CD4-positive, alpha-beta T cell treated with Interleukin-4 for 1 hour (primary cell): Measurements from ENCODE around the gene ADAM22.

Experiments used
- DNase-seq, 2 donors: peaks; one replicate each; pipeline ENCODE4 v3.0.0-alpha.2; 2020 to 2022

Gene ADAM22

GRCh38 chr7:87959336-87959735 is 25.3 kb downstream of the ADAM22 start:
- no peak for DNase-seq

- no peak for DNase-seq
These were observed 26.2 kb downstream of the ADAM22 start for GRCh38 chr7:87960239-87960638.

DNA sequence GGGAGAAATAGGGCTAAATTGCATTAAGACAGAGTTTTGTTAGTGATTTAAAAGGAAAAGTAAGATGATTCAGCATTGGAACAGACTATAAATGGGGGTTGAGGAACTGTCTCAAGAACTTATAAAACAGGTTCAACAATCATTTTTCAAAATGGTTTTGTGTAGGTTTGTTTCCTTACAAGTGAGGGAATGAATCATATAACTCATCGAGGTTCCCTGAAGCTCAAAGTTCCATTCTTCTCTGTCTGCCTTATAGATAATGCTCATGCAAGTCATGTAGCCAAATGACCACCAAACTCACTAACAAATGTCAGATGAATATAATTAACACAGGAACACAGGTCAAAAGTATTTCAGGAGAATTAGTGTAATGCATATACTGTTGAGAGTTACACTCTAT is 27.7 kb downstream of the ADAM22 start:
- DNase-seq: no peak

GRCh38 chr7:87966271-87966670 is 32.2 kb downstream of the ADAM22 start:
- DNase-seq: no peak

- DNase-seq: no peak
These were observed 34.0 kb downstream of the ADAM22 start for GRCh38 chr7:87968021-87968420.

- DNase-seq: no peak
These were observed 48.1 kb downstream of the ADAM22 start for GRCh38 chr7:87982116-87982515.

DNA sequence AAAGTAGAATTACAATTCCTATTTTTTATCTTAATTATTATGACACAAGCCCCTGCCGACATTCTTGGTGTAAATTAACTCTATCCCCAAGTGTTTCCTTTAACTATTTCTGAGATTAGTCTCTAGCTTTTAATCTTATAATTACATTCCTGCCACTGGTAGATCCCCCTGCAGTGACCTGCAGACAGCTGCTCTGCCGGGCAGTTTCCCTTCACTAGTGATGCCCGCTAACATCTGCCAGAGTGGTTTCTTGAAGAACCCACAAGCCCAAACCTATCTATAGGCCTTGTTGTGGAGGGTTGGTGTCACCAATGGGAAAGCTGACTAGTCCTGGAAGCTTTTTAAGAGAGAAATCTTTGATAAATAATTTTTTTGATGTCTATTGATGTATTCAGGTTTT is 50.0 kb downstream of the ADAM22 start:
- no peak for DNase-seq

DNA sequence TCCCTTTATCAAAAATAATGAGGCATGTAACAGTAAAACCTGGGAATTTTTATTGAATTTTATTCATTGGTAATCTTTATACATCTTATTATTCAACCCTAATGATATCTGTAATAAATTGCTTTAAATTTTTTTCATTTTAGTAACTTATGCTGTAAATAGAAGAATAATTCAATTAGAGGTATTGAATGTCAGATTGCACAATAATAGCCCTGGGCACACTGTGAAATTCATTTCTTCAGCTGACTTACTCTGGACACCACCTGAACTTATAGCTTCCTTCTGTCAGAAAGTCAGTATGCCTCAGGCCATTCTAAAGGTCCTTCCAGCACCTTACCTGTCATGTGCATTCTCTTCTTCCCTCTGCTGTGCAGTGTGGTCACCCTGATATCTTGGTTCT is 59.2 kb downstream of the ADAM22 start:
- DNase-seq: no peak

DNA sequence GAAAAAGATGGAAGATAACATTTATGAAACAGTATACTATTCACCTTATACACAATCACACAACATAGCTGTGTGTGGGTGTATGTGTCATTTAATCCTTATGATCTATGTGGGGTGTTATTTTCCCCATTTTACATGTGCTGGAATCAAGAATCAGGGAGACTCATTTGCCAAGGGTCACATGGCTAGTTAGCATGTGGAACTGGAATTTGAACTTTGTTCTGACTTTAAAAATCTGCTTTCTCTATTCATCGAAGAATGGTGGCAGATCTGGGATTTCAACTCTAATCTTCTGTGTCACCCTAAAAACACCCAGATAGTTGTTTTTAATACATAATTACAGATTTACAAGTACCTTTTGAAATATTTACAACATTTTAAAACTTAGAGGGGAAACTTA is 65.2 kb downstream of the ADAM22 start:
- DNase-seq: no peak

DNA sequence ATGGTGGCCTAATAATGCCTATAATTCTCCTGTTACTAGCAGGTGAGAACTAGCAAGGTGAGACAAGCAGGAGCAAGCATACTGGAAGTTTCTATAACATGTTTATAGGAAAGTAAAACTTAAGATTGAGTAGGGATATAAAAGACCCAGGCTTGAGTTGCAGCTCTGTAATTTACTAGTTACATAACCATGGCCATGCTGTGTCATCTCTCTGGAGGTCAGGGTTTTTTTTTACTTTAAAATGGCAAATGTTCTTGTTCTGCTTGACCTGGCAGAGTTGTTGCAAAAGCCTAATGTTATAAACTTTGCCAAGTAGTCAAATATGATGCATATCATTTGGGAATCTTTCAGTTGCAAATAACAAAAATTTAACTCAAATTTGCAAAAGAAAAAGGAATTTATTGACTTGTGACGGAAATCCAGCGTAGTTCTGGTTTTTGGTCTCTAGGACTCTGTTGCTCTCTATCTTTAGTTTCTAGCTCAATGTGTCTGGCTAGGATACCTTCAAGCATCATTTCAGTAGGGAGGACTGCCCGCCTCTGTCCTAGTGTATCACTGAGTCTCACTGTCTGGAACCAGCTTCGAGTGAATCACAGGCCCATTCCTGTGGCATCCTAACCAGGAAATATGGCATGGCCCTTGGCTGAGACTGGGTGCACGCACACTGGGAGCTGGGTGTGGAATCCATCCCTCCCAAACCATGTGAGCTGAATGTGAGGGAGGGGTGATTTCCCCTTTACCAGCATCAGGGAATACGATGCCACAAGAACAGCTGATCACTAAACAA is 67.9 kb downstream of the ADAM22 start:
- no peak for DNase-seq

DNA sequence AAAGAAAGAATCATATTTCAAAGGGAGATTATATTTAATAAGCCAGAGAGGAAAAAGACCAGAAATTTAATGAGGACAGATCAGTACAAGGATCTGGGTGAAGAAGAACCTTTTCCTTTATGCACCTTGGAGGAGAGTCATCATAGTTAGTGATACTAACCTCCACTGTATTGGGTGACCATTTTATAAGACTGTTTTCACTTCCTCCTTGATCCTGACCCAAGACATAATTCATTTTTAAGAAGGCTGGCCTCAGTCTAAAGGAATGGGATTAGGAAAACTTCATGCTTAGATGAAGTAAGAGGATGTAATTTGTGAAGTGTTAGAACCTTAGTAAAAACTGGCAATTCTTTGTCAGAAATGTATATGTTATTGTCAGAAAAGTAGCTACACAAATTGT is 68.6 kb downstream of the ADAM22 start:
- DNase-seq: no peak

DNA sequence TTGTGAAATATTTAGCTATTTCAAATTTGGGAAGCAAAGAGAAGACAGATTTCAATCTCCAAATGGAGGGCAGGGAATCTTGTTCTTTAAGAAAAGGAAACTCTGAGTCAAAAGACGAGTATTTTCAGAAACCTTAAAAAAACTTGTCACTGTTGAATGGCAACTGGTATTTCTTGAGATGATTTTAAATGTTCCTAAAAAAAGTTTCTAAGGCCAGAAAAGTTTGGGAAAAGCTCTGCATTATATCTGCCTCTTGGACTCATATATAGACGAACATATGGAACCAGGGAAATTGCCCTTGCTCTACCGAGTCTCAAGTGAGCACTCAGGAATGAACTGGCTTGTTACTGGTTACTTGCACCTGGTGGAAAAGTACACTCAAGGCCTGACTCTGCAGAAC is 69.5 kb downstream of the ADAM22 start:
- DNase-seq: no peak

- no peak for DNase-seq
These were observed 71.1 kb downstream of the ADAM22 start for GRCh38 chr7:88005191-88005590.

- DNase-seq: no peak
These were observed 75.6 kb downstream of the ADAM22 start for GRCh38 chr7:88009651-88010050.

GRCh38 chr7:88012086-88012485 is 78.0 kb downstream of the ADAM22 start:
- DNase-seq: no peak

- no peak for DNase-seq
These were observed 79.9 kb downstream of the ADAM22 start for GRCh38 chr7:88013981-88014380.

- no peak for DNase-seq
These were observed 80.5 kb downstream of the ADAM22 start for GRCh38 chr7:88014581-88014980.

- DNase-seq: no peak
These were observed 81.3 kb downstream of the ADAM22 start for GRCh38 chr7:88015309-88015708.

GRCh38 chr7:88018501-88018900 is 84.5 kb downstream of the ADAM22 start:
- DNase-seq: no peak

DNA sequence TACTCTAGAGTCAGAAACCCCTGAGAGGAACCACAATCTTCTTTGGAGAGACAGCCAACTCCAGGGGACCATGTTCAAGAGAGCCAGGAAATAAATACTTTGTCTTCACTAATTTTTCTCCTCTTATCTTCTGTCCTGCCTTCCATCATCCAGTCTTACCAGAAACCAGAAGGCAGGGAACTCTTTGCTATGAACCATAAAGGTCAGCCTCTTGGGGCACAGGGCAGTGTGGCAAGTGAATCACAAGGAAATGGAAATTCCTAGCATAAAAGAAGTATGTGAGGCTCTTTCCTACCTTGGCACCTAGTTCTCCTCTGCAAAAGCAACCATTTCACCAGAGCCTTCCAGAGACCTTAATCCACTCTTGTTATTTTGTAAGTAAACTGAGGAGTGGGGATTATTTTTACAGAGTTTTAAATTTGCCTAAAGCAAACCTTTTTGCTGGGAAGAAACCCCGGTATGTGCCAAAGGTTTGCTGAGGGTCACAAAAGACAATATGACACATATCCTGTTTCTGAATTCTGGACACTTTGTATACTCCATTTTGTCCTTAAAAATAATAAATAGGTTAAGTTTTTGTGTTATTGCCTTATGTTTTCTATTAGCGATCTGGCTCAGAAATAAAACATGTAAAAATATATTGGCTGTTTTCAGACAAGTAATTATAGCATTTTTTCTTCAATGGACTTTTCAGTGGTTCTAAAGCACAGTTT is 87.1 kb downstream of the ADAM22 start:
- no peak for DNase-seq

DNA sequence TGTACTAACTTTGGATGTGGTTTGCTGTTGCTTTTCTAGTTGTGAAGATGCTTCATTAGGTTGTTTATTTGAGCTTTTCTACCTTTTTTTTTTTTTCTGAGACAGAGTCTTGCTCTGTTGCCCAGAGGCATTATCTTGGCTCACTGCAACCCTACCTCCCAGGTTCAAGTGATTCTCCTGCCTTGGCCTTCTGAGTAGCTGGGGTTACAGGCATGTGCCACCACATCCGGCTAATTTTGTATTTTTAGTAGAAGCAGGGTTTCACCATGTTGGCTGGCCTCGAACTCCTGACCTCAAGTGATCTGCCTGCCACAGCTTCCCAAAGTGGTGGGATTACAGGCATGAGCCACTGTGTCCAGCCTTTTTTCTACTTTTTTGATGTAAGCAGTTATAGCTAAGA is 93.7 kb downstream of the ADAM22 start:
- DNase-seq: no peak

DNA sequence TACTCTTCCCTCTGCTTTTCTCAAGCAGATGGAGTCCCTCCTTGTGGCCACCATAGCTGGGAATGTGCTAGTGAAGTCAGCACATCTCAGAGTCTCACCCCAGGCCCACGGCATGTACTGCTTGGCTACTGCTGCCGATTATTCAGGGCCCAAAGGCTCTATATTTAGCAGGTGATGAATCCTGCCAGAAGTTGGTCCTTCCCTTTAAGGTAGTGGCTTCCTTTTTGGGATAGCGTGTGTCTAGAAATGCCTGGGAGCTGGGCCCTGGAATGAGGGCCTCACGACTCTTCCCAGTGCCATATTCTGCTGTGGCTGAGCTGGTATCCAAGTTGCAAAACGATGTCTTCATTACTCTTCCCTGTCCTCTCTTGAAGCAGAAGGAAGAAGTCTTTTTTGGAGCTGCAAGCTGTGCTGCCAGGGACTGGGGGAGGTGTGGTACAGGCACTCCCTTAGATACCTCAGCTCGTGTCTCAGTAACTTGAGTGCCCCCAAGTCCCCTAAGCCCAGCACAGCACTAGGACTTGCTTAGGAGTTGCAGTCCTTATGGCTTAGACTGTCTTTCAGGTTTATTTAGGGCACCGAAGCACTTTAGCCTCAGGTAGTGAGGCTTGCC is 100.1 kb downstream of the ADAM22 start:
- DNase-seq: no peak

DNA sequence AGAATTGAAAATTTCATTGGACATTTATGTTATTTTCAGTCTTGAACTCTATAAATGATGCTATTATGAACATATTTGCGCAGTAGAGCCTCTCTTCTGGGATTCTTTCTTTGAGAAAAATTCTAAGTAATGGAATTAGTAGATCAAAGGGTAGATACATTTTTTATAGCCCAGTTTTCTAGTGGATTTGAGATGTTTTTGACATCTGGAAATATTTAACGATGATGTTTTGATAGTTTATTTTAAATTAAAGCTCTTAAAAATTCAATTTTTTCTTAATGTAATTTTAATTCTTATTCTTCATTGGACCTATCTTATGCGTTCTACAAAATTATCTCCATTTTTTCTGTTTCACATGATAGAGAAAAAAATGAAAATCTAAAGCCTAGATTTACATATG is 103.0 kb downstream of the ADAM22 start:
- DNase-seq: no peak

- no peak for DNase-seq
These were observed 106.6 kb downstream of the ADAM22 start for GRCh38 chr7:88040694-88041093.
